GM19238 (cell line): Measurements from ENCODE around the gene F2R.
"Not testable (repeated sequence)": the region's sequence is repeated elsewhere in the genome, so short reads cannot be mapped to it uniquely, and the experiment has no call there.

Experiments used
- DNase-seq: peaks from one replicate; pipeline ENCODE4 v3.0.0; 2011; ENCODE audit warnings: low spot score; ENCODE audit not compliant: insufficient read length

Gene F2R

DNA sequence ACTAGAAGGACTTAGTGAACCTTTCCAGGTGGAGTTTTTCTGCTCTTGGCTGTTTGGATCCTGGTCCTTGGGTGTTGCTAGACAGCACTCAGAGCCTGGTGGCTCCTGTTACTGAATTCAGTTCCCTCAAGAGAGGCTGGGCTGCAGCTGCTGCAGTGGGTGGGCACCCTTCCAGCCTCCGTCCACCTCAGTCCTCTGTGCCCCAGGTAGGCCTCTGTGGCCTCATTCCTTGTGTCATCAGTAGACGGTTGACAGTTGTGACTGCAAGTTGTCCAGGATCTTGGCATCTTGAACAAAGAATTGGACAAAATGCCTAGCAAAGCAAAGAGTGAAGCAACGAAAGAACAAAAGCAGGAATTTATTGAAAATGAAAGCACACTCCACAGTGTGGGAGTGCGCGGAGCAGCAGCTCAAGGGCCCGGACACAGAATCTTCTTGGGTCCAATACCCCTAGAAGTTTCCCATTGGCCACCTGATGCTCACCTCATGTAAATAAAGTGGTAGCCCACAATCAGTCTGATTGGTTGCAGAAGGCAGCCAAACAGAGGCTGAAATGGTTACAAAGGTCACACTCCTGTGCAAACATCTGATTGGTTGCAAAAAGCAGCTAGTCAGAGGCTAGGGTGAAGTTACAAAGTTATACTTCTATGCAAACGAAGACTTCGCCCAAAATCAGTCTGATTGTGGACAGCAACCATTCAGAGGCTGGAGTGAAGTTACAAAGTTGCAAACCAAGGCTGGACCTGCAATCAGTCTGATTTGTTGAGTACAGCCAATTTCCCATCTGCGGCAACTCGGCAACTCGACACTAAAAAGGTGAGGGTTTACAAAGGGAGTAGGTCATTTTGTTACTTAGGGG lies 40.1 kb downstream of the F2R start:
- DNase-seq: no peak

GRCh38 chr5:76757049-76757448 lies 41.1 kb downstream of the F2R start:
- DNase-seq: no peak

DNA sequence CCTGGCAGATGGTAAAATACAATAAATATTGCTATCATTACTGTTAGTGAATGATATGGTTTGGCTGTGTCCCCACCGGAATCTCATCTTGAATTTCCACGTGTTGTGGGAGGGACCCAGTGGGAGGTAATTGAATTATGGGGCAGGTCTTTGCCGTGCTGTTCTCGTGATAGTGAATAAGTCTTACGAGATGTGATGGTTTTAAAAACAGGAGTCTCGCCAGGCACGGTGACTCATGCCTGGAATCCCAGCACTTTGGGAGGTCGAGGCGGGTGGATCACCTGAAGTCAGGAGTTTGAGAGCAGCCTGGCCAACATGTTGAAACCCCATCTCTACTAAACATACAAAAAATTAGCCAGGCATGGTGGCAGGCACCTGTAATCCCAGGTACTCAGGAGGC lies 45.2 kb downstream of the F2R start:
- DNase-seq: not testable (repeated sequence)

GRCh38 chr5:76762484-76762883 lies 46.6 kb downstream of the F2R start:
- no peak for DNase-seq

- DNase-seq: no peak
These were observed 47.2 kb downstream of the F2R start for GRCh38 chr5:76763136-76763535.

DNA sequence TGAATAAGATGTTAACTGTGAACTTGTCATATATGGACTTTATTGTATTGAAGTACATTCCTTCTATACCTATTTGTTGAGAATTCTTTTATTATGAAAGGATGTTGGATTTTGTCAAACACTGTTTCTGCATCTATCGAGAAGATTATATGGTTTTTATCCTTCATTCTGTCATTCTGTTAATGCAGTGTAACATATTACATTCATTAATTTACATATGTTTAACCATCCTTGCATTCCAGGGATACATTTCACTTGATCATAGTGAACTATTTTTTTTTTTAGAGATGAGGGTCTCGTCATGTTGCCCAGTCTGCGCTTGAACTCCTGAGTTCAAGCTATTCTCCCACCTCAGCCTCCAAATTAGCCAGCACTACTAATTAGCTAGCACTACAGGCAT lies 48.4 kb downstream of the F2R start:
- DNase-seq: no peak

- no peak for DNase-seq
These were observed 49.3 kb downstream of the F2R start for GRCh38 chr5:76765249-76765648.

- DNase-seq: no peak
These were observed 50.8 kb downstream of the F2R start for GRCh38 chr5:76766746-76767145.

GRCh38 chr5:76771041-76771440 lies 55.1 kb downstream of the F2R start:
- not testable (repeated sequence) for DNase-seq

DNA sequence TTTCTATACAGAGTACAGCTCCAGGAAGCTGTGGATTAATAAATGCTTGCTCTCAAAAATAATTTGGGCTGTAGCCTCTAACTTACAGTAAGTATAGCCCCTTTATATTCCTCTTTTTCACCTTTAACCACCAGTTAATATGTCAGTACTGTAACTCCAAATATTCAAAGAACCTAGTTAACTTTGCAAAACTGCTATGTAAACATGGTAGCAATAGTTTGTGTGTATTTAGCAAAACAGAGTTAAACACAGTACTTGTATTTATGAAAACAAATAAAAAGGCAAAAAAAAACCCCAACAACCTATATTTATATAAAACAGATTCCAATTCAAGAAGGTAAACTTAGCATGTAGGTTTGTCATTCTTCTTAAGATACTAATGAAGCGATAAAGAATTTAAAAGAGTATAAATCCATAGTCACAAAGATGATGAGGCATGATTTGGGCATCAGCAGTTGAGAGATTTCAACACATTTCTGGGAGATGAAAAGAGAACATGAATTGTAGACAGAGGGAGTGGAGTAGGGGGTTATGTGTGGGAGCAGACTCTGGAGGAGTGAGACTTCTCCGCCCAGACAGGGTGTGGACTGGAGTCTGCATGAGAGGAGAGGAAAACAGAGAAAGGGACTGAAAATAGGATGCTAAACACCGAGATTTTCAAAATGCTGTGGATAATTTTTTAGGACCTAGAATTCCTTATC lies 55.9 kb downstream of the F2R start:
- DNase-seq: no peak

- DNase-seq: no peak
These were observed 60.0 kb downstream of the F2R start for GRCh38 chr5:76775921-76776320.

DNA sequence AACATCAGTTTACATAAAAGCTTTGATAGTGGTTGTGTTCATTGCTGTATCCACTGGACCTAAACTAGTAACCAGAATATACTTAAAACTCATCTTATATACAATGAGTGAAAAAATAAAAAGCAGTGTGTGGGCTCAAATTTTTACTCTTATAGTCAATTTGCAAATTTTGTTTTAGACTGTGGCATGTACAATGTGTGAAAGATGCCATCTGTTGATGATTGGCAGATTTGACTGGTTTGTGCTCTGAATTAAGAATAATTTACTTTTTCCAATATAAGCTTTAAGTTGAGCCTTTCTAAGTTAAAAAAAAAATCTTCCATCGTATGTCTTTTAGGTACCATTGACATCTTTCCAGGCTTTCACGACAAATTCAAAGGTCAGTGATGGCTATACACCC lies 60.5 kb downstream of the F2R start:
- no peak for DNase-seq

DNA sequence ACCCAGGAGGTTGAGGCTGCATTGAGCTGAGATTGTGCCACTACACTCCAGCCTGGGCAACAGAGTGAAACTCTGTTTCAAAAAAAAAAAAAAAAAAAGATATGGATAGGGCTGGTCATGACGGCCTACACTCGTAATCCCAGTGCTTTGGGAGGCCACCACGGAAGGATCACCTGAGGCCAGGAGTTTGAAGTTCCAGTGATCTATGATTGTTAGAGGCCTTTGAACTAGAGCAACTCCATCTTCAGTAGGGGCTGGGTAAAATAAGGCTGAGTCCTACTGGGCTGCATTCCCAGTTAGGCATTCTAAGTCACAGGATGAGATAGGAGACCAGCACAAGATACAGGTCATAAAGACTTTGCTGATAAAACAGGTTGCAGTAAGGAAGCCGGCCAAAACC lies 64.7 kb downstream of the F2R start:
- DNase-seq: not testable (repeated sequence)

- no peak for DNase-seq
These were observed 65.8 kb downstream of the F2R start for GRCh38 chr5:76781775-76782174.

DNA sequence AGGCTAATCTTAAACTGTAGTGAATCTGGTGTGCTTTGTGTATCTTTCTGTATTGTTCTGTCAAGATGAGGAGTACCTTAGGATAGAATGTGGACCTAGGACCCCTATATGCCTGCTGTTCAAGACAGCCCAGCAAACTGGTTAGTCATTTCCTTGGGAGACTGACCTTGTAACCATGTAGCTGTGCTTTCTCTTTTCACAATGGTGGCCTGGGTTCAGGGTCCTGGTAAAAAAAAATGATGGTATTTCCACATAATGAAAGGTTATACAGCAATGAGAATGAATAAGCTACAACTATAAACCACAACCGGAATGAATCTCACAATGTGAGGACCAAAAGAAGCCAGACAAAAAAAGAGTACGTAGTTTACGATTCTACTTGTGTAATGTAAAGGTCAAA lies 66.5 kb downstream of the F2R start:
- no peak for DNase-seq
